Endothelial cell of umbilical vein (primary cell): Measurements from ENCODE around the gene NT5C1A. TPM values are rescaled to one million over a fixed set of nuclear protein-coding genes. Genes with fewer than 3 reads are reported as not detected.

ENCODE experiments used
- BruUV-seq: library from RNA; stranded (reverse); fragments of 400-500 nt; replicated peaks from 2 replicates; lab custom pipeline; 2021; lab: Mats Ljungman, UMichigan
- CTCF ChIA-PET: fragments of 300-600, 350-600 bp; sonication (Branson Sonifier 250); formaldehyde crosslinking; loops from one replicate; lab custom pipeline; 2021; ENCODE audit warnings: antibody characterized with exemption, inconsistent platforms; lab: Charles Lee
- POLR2A ChIA-PET: fragments of 300-600, 350-600 bp; sonication (Branson Sonifier 250); formaldehyde crosslinking; loops from one replicate; lab custom pipeline; 2021; ENCODE audit warnings: antibody characterized with exemption, inconsistent platforms; lab: Charles Lee
- DNase-seq: peaks from one replicate; pipeline ENCODE4 v3.0.0-alpha.2; 2011; ENCODE audit warnings: low read depth, low spot score
- FAIRE-seq: peaks from 2 replicates; lab custom pipeline; 2011; peaks lifted over from hg19 to GRCh38; lab: Jason Lieb, UNC
- H2AFZ ChIP-seq: 2 replicates; pipeline ENCODE4 v1.6.0; 2012; ENCODE audit warnings: low read depth, low read length, control low read depth, inconsistent platforms
- H3K27ac ChIP-seq: 2 replicates; pipeline ENCODE4 v1.5.1; 2011; ENCODE audit warnings: low read depth, mild to moderate bottlenecking, control low read depth, low read length, moderate library complexity; ENCODE audit not compliant: insufficient read depth
- H3K27me3 ChIP-seq, 2 experiments: 2 replicates each; pipeline versions ENCODE4 v1.6.0 to v1.6.1; 2011; ENCODE audit warnings: low read length in 2 of 2, mixed read lengths in 1 of 2; ENCODE audit not compliant: control insufficient read depth in 2 of 2, insufficient read depth in 2 of 2
- H3K36me3 ChIP-seq, 2 experiments: 2 replicates in 1 of 2; 3 replicates in 1 of 2; pipeline ENCODE4 v1.5.1; 2011; ENCODE audit warnings: low read length in 2 of 2, mild to moderate bottlenecking in 1 of 2, moderate library complexity in 1 of 2; ENCODE audit not compliant: control insufficient read depth in 2 of 2, insufficient read depth in 2 of 2; ENCODE audit errors: extremely low read depth in 1 of 2
- H3K4me1 ChIP-seq: 3 replicates; pipeline ENCODE4 v1.5.1; 2011; ENCODE audit warnings: mild to moderate bottlenecking, low read length; ENCODE audit not compliant: control insufficient read depth, insufficient read depth; ENCODE audit errors: extremely low read depth
- H3K4me2 ChIP-seq: 2 replicates; pipeline ENCODE4 v1.6.1; 2011; ENCODE audit warnings: low read length, control low read depth, mixed read lengths; ENCODE audit not compliant: insufficient read depth
- H3K4me3 ChIP-seq, 3 experiments: fragments of 200-600 bp in 1 of 3; sonication (generic), shearing (Covaris generic) in 1 of 3; replicated peaks in 1 of 3; 2 replicates each; pipeline ENCODE4 v1.5.1; 2011 to 2016; ENCODE audit warnings: control low read depth in 3 of 3, low read length in 3 of 3, mild to moderate bottlenecking in 2 of 3, inconsistent platforms in 1 of 3, low read depth in 1 of 3, moderate library complexity in 1 of 3; ENCODE audit not compliant: insufficient read depth in 1 of 3
- H3K79me2 ChIP-seq: 2 replicates; pipeline ENCODE4 v1.6.0; 2012; ENCODE audit warnings: low read length, inconsistent platforms; ENCODE audit not compliant: control insufficient read depth, insufficient read depth
- H3K9ac ChIP-seq: replicated peaks from 2 replicates; pipeline ENCODE3; 2011; ENCODE audit warnings: low read length, control low read depth; ENCODE audit not compliant: insufficient read depth; ENCODE audit errors: extremely low read depth
- H3K9me1 ChIP-seq: replicated peaks from 3 replicates; pipeline ENCODE4 v1.6.0; 2011; ENCODE audit warnings: mild to moderate bottlenecking, low read length; ENCODE audit not compliant: control insufficient read depth, insufficient read depth; ENCODE audit errors: extremely low read depth
- H3K9me3 ChIP-seq: replicated peaks from 2 replicates; pipeline ENCODE4 v1.5.1; 2012; ENCODE audit warnings: low read length, inconsistent platforms; ENCODE audit not compliant: control insufficient read depth, insufficient read depth
- H4K20me1 ChIP-seq: replicated peaks from 2 replicates; pipeline ENCODE3; 2011; ENCODE audit warnings: mild to moderate bottlenecking, low read length; ENCODE audit not compliant: control insufficient read depth, insufficient read depth; ENCODE audit errors: extremely low read depth
- EZH2 ChIP-seq: IDR thresholded peaks from 2 replicates; pipeline ENCODE4 v1.6.1; 2012; ENCODE audit warnings: borderline replicate concordance, low read depth, mild to moderate bottlenecking, moderate library complexity, low read length, inconsistent platforms; ENCODE audit not compliant: severe bottlenecking
- FOS ChIP-seq: IDR thresholded peaks from 2 replicates; pipeline ENCODE4 v1.6.1; 2011; ENCODE audit warnings: mild to moderate bottlenecking, low read length, moderate library complexity, borderline replicate concordance; ENCODE audit not compliant: insufficient read depth
- GATA2 ChIP-seq: IDR thresholded peaks from 2 replicates; pipeline ENCODE4 v1.7.0; 2011; ENCODE audit warnings: low read depth, mild to moderate bottlenecking, moderate library complexity, mixed read lengths, low read length; ENCODE audit not compliant: insufficient read length, insufficient read depth
- JUN ChIP-seq: IDR thresholded peaks from 2 replicates; pipeline ENCODE4 v1.6.1; 2011; ENCODE audit warnings: borderline replicate concordance, low read depth; ENCODE audit not compliant: insufficient read length, insufficient read depth
- POLR2A ChIP-seq: IDR thresholded peaks from 2 replicates; pipeline ENCODE4 v1.6.1; 2012; ENCODE audit warnings: low read depth, mild to moderate bottlenecking, control low read depth, low read length
- dilution Hi-C: fragments of 300-500 bp; cut with MboI; formaldehyde crosslinking; loops from one replicate; pipeline ENCODE4 v1.15.0; 2019; ENCODE audit warnings: low sequenced_read_pairs; ENCODE audit not compliant: extremely low pct_ligation_motif_present
- intact Hi-C: fragments of 100-400 bp; cut with micrococcal nuclease; formaldehyde crosslinking; loops from one replicate; pipeline ENCODE4 v1.10.0; 2022
- polyA plus RNA-seq, 4 experiments: library from polyadenylated mRNA; depleted of rRNA in 3 of 4; stranded (reverse) in 3 of 4; unstranded in 1 of 4; fragments of >200 nt; gene quantifications; 2 replicates each; pipeline versions ENCODE4 v1.2.1 to v1.2.3, GENCODE V29; 2011 to 2012; ENCODE audit warnings: missing spikeins in 1 of 4
- total RNA-seq: library from RNA; stranded (reverse); gene quantifications from 2 replicates; pipeline ENCODE4 v1.2.3, GENCODE V29; 2021
- TF ChIP-seq, protein P1 (sequence below), 2 donors: IDR thresholded peaks; 1 replicate in 1 of 2; 2 replicates in 1 of 2; pipeline ENCODE4 v1.5.1; 2011; ENCODE audit warnings: low read length in 2 of 2, mild to moderate bottlenecking in 2 of 2, moderate library complexity in 2 of 2, control low read depth in 1 of 2, inconsistent platforms in 1 of 2, low read depth in 1 of 2; ENCODE audit not compliant: insufficient read depth in 1 of 2; ENCODE audit errors: extremely low read depth in 1 of 2
- TF ChIP-seq, protein P2 (sequence below): IDR thresholded peaks from 2 replicates; pipeline ENCODE4 v1.6.1; 2011; ENCODE audit not compliant: insufficient read depth, insufficient read length

NT5C1A gene
- total and polyA plus RNA-seq, 2 donors (not counting 3 experiments of a cell fraction or from before 2014, with no cell fraction given): not detected

DNA sequence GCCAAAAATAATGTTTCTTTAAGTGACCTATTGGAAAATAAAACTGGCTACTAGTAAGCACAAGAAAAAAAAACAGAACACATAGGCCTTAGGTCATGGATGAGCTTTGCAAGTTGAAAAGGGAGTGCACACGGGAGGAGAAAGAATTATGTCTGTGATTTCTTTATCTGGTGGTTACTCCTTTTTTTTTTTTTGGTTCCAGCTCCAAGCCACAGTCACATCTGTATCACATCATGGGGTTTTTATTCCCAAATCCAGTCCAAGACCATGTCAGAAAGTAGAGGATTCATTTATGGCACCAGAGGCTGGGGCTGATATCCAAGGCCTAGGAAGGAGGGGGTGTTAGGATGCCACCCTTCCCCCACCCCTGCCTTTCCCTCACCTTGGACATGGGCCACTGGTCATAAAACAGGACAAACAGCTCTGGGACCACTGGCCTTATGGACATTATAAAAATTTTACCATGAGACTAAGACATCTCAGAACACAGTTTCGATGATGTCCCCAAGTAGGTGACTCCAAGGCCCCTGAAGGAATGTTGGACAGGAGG, 22.2 kb downstream of the NT5C1A start:
- Histone ChIP-seq H3K27ac (no peak overlapping the region), H3K4me3 (no peak overlapping the region), H3K9me3 (no peaks in the 10 kb centered on the region), H3K36me3 (no peaks in the 10 kb centered on the region), H3K79me2 (no peaks in the 10 kb centered on the region), H3K4me1 (no peaks in the 10 kb centered on the region), H3K9ac (no peak overlapping the region), H3K27me3 (peaks cover 14 to 19% of the 10 kb centered on the region in 2 experiments), H2AFZ (no peak overlapping the region), H4K20me1 (no peaks in the 10 kb centered on the region), H3K4me2 (no peak overlapping the region), H3K9me1 (no peaks in the 10 kb centered on the region)
- ChIA-PET CTCF (interaction anchor here (1.0 to 5.2 kb wide), 3 partner anchors 8 to 42 kb away, joined by 3 to 64 read pairs (median 3); no protein-coding TSS in a partner anchor), POLR2A (no interaction called here)
- DNase-seq: no peak
- dilution Hi-C loops: no loop called here
- intact Hi-C loops: loop anchor here (5.0 kb wide), 1 partner anchor 73 kb away; no protein-coding TSS in a partner anchor
- TF ChIP-seq POLR2A: no peak
- TF ChIP-seq, protein P1, sequence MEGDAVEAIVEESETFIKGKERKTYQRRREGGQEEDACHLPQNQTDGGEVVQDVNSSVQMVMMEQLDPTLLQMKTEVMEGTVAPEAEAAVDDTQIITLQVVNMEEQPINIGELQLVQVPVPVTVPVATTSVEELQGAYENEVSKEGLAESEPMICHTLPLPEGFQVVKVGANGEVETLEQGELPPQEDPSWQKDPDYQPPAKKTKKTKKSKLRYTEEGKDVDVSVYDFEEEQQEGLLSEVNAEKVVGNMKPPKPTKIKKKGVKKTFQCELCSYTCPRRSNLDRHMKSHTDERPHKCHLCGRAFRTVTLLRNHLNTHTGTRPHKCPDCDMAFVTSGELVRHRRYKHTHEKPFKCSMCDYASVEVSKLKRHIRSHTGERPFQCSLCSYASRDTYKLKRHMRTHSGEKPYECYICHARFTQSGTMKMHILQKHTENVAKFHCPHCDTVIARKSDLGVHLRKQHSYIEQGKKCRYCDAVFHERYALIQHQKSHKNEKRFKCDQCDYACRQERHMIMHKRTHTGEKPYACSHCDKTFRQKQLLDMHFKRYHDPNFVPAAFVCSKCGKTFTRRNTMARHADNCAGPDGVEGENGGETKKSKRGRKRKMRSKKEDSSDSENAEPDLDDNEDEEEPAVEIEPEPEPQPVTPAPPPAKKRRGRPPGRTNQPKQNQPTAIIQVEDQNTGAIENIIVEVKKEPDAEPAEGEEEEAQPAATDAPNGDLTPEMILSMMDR (IDR thresholded peaks at IDR 0.05; ENCODE audit: extremely low read depth in 1 of 2, insufficient read depth in 1 of 2, low read depth in 1 of 2, low read length in 2 of 2): no peak
- TF ChIP-seq JUN: no peak
- TF ChIP-seq GATA2: no peak
- no peak for TF ChIP-seq FOS
- no peak for TF ChIP-seq EZH2
- TF ChIP-seq, protein P2, sequence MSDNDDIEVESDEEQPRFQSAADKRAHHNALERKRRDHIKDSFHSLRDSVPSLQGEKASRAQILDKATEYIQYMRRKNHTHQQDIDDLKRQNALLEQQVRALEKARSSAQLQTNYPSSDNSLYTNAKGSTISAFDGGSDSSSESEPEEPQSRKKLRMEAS: no peak
- BruUV-seq: no TSS peak
- no peak for FAIRE-seq
